Activated T-helper 1 cell treated with anti-CD3 and anti-CD28 coated beads, Interleukin-12 subunit alpha, Interleukin-12 subunit beta, Interleukin-2, Interleukin-4 antibody, amounts not matched to agents 30 ng/mL and 10 ng/mL and 1 ng/mL, durations not matched to agents 14 hours and 24 hours and 36 hours (primary cell): ENCODE data around the gene ANO2. TPM values are rescaled to one million over a fixed set of nuclear protein-coding genes. Genes with fewer than 3 reads are reported as not detected.

ENCODE experiments used
- DNase-seq: peaks from one replicate; pipeline ENCODE4 v3.0.0; 2021; ENCODE audit warnings: low spot score
- H3K27ac Mint-ChIP-seq: one replicate; pipeline ENCODE4 v1.8.0; 2021; ENCODE audit warnings: mild to moderate bottlenecking, mixed read lengths
- H3K27me3 Mint-ChIP-seq: one replicate; pipeline ENCODE4 v1.8.0; 2022; ENCODE audit warnings: mild to moderate bottlenecking, moderate library complexity, mixed read lengths; ENCODE audit not compliant: insufficient read depth
- H3K36me3 Mint-ChIP-seq: one replicate; pipeline ENCODE4 v1.8.0; 2021; ENCODE audit warnings: low read depth, mixed read lengths
- H3K4me1 Mint-ChIP-seq: one replicate; pipeline ENCODE4 v1.8.0; 2021; ENCODE audit warnings: low read depth, mixed read lengths
- H3K4me3 Mint-ChIP-seq: one replicate; pipeline ENCODE4 v1.8.0; 2021; ENCODE audit warnings: mild to moderate bottlenecking, moderate library complexity, mixed read lengths
- H3K9me3 Mint-ChIP-seq: one replicate; pipeline ENCODE4 v1.8.0; 2021; ENCODE audit warnings: mixed read lengths
- intact Hi-C: fragments of 100-400 bp; cut with micrococcal nuclease; formaldehyde crosslinking; loops from one replicate; pipeline ENCODE4 v1.15.1; 2024
- total RNA-seq: library from RNA; stranded (reverse); gene quantifications from 2 replicates; pipeline ENCODE4 v1.2.3, GENCODE V29; 2022

Gene ANO2
- total RNA-seq, 1 donor from 2014 or later = not detected

- no peak overlapping the region for H3K27ac Mint-ChIP-seq
- intact Hi-C loops = no loop called here
- H3K36me3 Mint-ChIP-seq = no peaks in the 10 kb centered on the region
- H3K9me3 Mint-ChIP-seq = no peaks in the 10 kb centered on the region
- no peak for DNase-seq
- no peaks in the 10 kb centered on the region for H3K4me1 Mint-ChIP-seq
- H3K27me3 Mint-ChIP-seq = peaks cover 5% of the 10 kb centered on the region
- H3K4me3 Mint-ChIP-seq = no peak overlapping the region
Measured at GRCh38 chr12:5746917-5747316, 198.1 kb downstream of the ANO2 start.

- intact Hi-C loops = no loop called here
Measured at GRCh38 chr12:5746036-5746908, 198.8 kb downstream of the ANO2 start.

GRCh38 chr12:5745251-5745888 lies 199.7 kb downstream of the ANO2 start:
- DNase-seq = peak; percentile 25
- Mint-ChIP-seq H3K27ac (no peak overlapping the region), H3K4me3 (no peak overlapping the region), H3K36me3 (no peaks in the 10 kb centered on the region), H3K4me1 (no peaks in the 10 kb centered on the region), H3K9me3 (no peaks in the 10 kb centered on the region), H3K27me3 (peaks cover 5% of the 10 kb centered on the region)
- intact Hi-C loops = no loop called here

More at GRCh38 chr12:5746036-5746908, 198.8 kb downstream of the ANO2 start:
- H3K9me3 Mint-ChIP-seq = no peaks in the 10 kb centered on the region
- DNase-seq = no peak
- peaks cover 5% of the 10 kb centered on the region for H3K27me3 Mint-ChIP-seq
- H3K4me1 Mint-ChIP-seq = no peaks in the 10 kb centered on the region
- H3K4me3 Mint-ChIP-seq = no peak overlapping the region
- no peaks in the 10 kb centered on the region for H3K36me3 Mint-ChIP-seq
- H3K27ac Mint-ChIP-seq = no peak overlapping the region

- Mint-ChIP-seq H3K36me3 (no peaks in the 10 kb centered on the region), H3K27me3 (peaks cover 2% of the 10 kb centered on the region), H3K27ac (no peak overlapping the region), H3K4me3 (no peak overlapping the region), H3K9me3 (no peaks in the 10 kb centered on the region), H3K4me1 (no peaks in the 10 kb centered on the region)
- no peak for DNase-seq
- intact Hi-C loops = no loop called here
Measured at GRCh38 chr12:5742258-5742657, 202.8 kb downstream of the ANO2 start.

GRCh38 chr12:5739917-5740316 lies 205.1 kb downstream of the ANO2 start:
- no peak for DNase-seq
- intact Hi-C loops = no loop called here
- Mint-ChIP-seq H3K27me3 (peaks cover 2% of the 10 kb centered on the region), H3K4me1 (no peaks in the 10 kb centered on the region), H3K36me3 (no peaks in the 10 kb centered on the region), H3K27ac (no peak overlapping the region), H3K9me3 (no peaks in the 10 kb centered on the region), H3K4me3 (no peak overlapping the region)

- H3K4me1 Mint-ChIP-seq = no peaks in the 10 kb centered on the region
- DNase-seq = no peak
Measured at GRCh38 chr12:5737778-5738177, 207.3 kb downstream of the ANO2 start.

GRCh38 chr12:5736527-5736926 lies 208.5 kb downstream of the ANO2 start:
- intact Hi-C loops = no loop called here
- Mint-ChIP-seq H3K27me3 (peaks cover 2% of the 10 kb centered on the region), H3K4me1 (no peaks in the 10 kb centered on the region), H3K9me3 (no peaks in the 10 kb centered on the region), H3K36me3 (no peaks in the 10 kb centered on the region), H3K27ac (no peak overlapping the region), H3K4me3 (no peak overlapping the region)
- DNase-seq = no peak

More at GRCh38 chr12:5737778-5738177, 207.3 kb downstream of the ANO2 start:
- Mint-ChIP-seq H3K36me3 (no peaks in the 10 kb centered on the region), H3K9me3 (no peaks in the 10 kb centered on the region), H3K4me3 (no peak overlapping the region), H3K27ac (no peak overlapping the region), H3K27me3 (peaks cover 2% of the 10 kb centered on the region)
- intact Hi-C loops = no loop called here

GRCh38 chr12:5736016-5736415 lies 209.0 kb downstream of the ANO2 start:
- Mint-ChIP-seq H3K9me3 (no peaks in the 10 kb centered on the region), H3K27ac (no peak overlapping the region), H3K4me1 (no peaks in the 10 kb centered on the region), H3K27me3 (peaks cover 2% of the 10 kb centered on the region), H3K4me3 (no peak overlapping the region), H3K36me3 (no peaks in the 10 kb centered on the region)
- DNase-seq = no peak
- intact Hi-C loops = no loop called here

- no peaks in the 10 kb centered on the region for H3K9me3 Mint-ChIP-seq
- no peak overlapping the region for H3K27ac Mint-ChIP-seq
- no peak for DNase-seq
- no peak overlapping the region for H3K4me3 Mint-ChIP-seq
- no peaks in the 10 kb centered on the region for H3K36me3 Mint-ChIP-seq
- H3K27me3 Mint-ChIP-seq = no peaks in the 10 kb centered on the region
- H3K4me1 Mint-ChIP-seq = no peaks in the 10 kb centered on the region
- intact Hi-C loops = no loop called here
Measured at GRCh38 chr12:5733916-5734315, 211.1 kb downstream of the ANO2 start.

- H3K36me3 Mint-ChIP-seq = no peaks in the 10 kb centered on the region
- no peaks in the 10 kb centered on the region for H3K4me1 Mint-ChIP-seq
- no peaks in the 10 kb centered on the region for H3K27me3 Mint-ChIP-seq
- intact Hi-C loops = no loop called here
- no peak overlapping the region for H3K4me3 Mint-ChIP-seq
- no peaks in the 10 kb centered on the region for H3K9me3 Mint-ChIP-seq
- no peak overlapping the region for H3K27ac Mint-ChIP-seq
- DNase-seq = no peak
Measured at GRCh38 chr12:5733136-5733755, 211.8 kb downstream of the ANO2 start.

- Mint-ChIP-seq H3K9me3 (no peaks in the 10 kb centered on the region), H3K27me3 (peaks cover 1% of the 10 kb centered on the region), H3K4me3 (no peak overlapping the region), H3K36me3 (no peaks in the 10 kb centered on the region), H3K27ac (no peak overlapping the region), H3K4me1 (no peaks in the 10 kb centered on the region)
- intact Hi-C loops = loop anchor here (2.0 kb wide), 1 partner anchor 20 kb away; no protein-coding TSS in a partner anchor
- DNase-seq = no peak
Measured at GRCh38 chr12:5730962-5731361, 214.1 kb downstream of the ANO2 start.

GRCh38 chr12:5723711-5724252 lies 221.3 kb downstream of the ANO2 start:
- Mint-ChIP-seq H3K36me3 (no peaks in the 10 kb centered on the region), H3K9me3 (no peaks in the 10 kb centered on the region), H3K27ac (no peak overlapping the region), H3K4me1 (no peaks in the 10 kb centered on the region), H3K27me3 (peaks cover 18% of the 10 kb centered on the region), H3K4me3 (no peak overlapping the region)
- no peak for DNase-seq
- intact Hi-C loops = no loop called here

GRCh38 chr12:5723071-5723470 lies 222.0 kb downstream of the ANO2 start:
- intact Hi-C loops = no loop called here
- H3K36me3 Mint-ChIP-seq = no peaks in the 10 kb centered on the region
- peaks cover 18% of the 10 kb centered on the region for H3K27me3 Mint-ChIP-seq
- no peaks in the 10 kb centered on the region for H3K4me1 Mint-ChIP-seq
- no peak for DNase-seq
- no peak overlapping the region for H3K27ac Mint-ChIP-seq
- H3K9me3 Mint-ChIP-seq = no peaks in the 10 kb centered on the region
- no peak overlapping the region for H3K4me3 Mint-ChIP-seq
